GM23338 (cell line): Measurements from ENCODE around the gene NANOGP8. TPM values are rescaled to one million over a fixed set of nuclear protein-coding genes. Genes with fewer than 3 reads are reported as not detected.

Experiments used
- ATAC-seq: fragments of 200-7000 bp; cut with Tn5 transposase; 3 replicates; pipeline ENCODE4 v1.9.1; 2020
- DNase-seq: peaks from one replicate; pipeline ENCODE4 v3.0.0-alpha.2; 2015; ENCODE audit warnings: low spot score
- H2AFZ ChIP-seq: fragments of 200-600 bp; sonication (generic); 2 replicates; pipeline ENCODE4 v1.8.0; 2016; ENCODE audit warnings: antibody characterized with exemption, mild to moderate bottlenecking, moderate library complexity
- H3F3A ChIP-seq: fragments of 200-600 bp; sonication (generic); replicated peaks from 2 replicates; pipeline ENCODE4 v1.8.0; 2017; ENCODE audit warnings: antibody characterized with exemption, mixed run types, low read depth
- H3K27ac ChIP-seq: fragments of 200-600 bp; sonication (generic); 2 replicates; pipeline ENCODE4 v1.6.1; 2016; ENCODE audit warnings: low read depth
- H3K27me3 ChIP-seq: fragments of 200-600 bp; sonication (generic); 2 replicates; pipeline ENCODE4 v1.8.0; 2016; ENCODE audit warnings: mild to moderate bottlenecking, mixed run types, moderate library complexity; ENCODE audit not compliant: insufficient read depth
- H3K36me3 ChIP-seq: fragments of 200-600 bp; sonication (generic); 2 replicates; pipeline ENCODE4 v1.8.0; 2016; ENCODE audit warnings: mild to moderate bottlenecking; ENCODE audit not compliant: insufficient read depth
- H3K4me1 ChIP-seq: fragments of 200-600 bp; sonication (generic); 2 replicates; pipeline ENCODE4 v1.8.0; 2016; ENCODE audit warnings: mild to moderate bottlenecking, moderate library complexity; ENCODE audit not compliant: insufficient read depth
- H3K4me2 ChIP-seq: fragments of 200-600 bp; sonication (generic); 2 replicates; pipeline ENCODE4 v1.7.1; 2017; ENCODE audit warnings: mixed run types
- H3K4me3 ChIP-seq: fragments of 200-600 bp; sonication (generic); 2 replicates; pipeline ENCODE4 v1.6.1; 2016; ENCODE audit warnings: mixed run types
- H3K79me2 ChIP-seq: fragments of 200-600 bp; sonication (generic); replicated peaks from 2 replicates; pipeline ENCODE4 v1.8.0; 2017; ENCODE audit warnings: mild to moderate bottlenecking; ENCODE audit not compliant: insufficient read depth
- H3K9me2 ChIP-seq: fragments of 200-600 bp; sonication (generic); 2 replicates; pipeline ENCODE4 v1.8.0; 2017; ENCODE audit not compliant: insufficient read depth
- H4K20me1 ChIP-seq: fragments of 200-600 bp; sonication (generic); replicated peaks from 2 replicates; pipeline ENCODE4 v1.8.0; 2017; ENCODE audit warnings: mild to moderate bottlenecking; ENCODE audit not compliant: insufficient read depth
- H3K27ac Mint-ChIP-seq: 2 replicates; pipeline ENCODE4 v1.8.0; 2020; ENCODE audit warnings: inconsistent platforms, mild to moderate bottlenecking, moderate library complexity, mixed read lengths
- H3K27me3 Mint-ChIP-seq: 3 replicates; pipeline ENCODE4 v1.8.0; 2022; ENCODE audit warnings: low read depth, mild to moderate bottlenecking, moderate library complexity, mixed read lengths, inconsistent platforms; ENCODE audit not compliant: insufficient read depth, poor library complexity
- H3K36me3 Mint-ChIP-seq: 3 replicates; pipeline ENCODE4 v1.8.0; 2021; ENCODE audit warnings: low read depth, mild to moderate bottlenecking, inconsistent platforms, moderate library complexity, mixed read lengths
- H3K4me1 Mint-ChIP-seq: 3 replicates; pipeline ENCODE4 v1.8.0; 2020; ENCODE audit warnings: mild to moderate bottlenecking, inconsistent platforms, mixed read lengths
- H3K4me3 Mint-ChIP-seq: 3 replicates; pipeline ENCODE4 v1.8.0; 2021; ENCODE audit warnings: moderate library complexity, mild to moderate bottlenecking, inconsistent platforms, mixed read lengths
- H3K9me3 Mint-ChIP-seq: 3 replicates; pipeline ENCODE4 v1.8.0; 2020; ENCODE audit warnings: moderate library complexity, mild to moderate bottlenecking, inconsistent platforms, mixed read lengths
- CREB1 ChIP-seq: fragments of 250-450 bp; sonication (Bioruptor Pico); IDR thresholded peaks from 2 replicates; pipeline ENCODE4 v1.5.0; 2020; ENCODE audit warnings: low read depth, mild to moderate bottlenecking, moderate library complexity
- CTCF ChIP-seq, 2 experiments: fragments of 200-600 bp in 1 of 2; sonication (generic) in 1 of 2; conservative IDR thresholded peaks; 2 replicates each; pipeline versions ENCODE4 v1.5.1 to v1.6.1; 2016 to 2017; ENCODE audit warnings: antibody characterized with exemption in 2 of 2, low read depth in 2 of 2, mild to moderate bottlenecking in 2 of 2, moderate library complexity in 1 of 2
- ETS1 ChIP-seq: IDR thresholded peaks from 2 replicates; pipeline ENCODE4 v1.6.1; 2016; ENCODE audit warnings: antibody characterized with exemption
- EZH2 ChIP-seq: fragments of 200-600 bp; sonication (generic); IDR thresholded peaks from one replicate; pipeline ENCODE4 v1.8.0; 2017; ENCODE audit warnings: antibody characterized with exemption, mild to moderate bottlenecking, low read depth; ENCODE audit not compliant: unreplicated experiment
- EZH2phosphoT487 ChIP-seq: fragments of 200-600 bp; sonication (generic); IDR thresholded peaks from one replicate; pipeline ENCODE4 v1.8.1; 2018; ENCODE audit warnings: antibody characterized with exemption; ENCODE audit not compliant: unreplicated experiment
- JUNB ChIP-seq: IDR thresholded peaks from one replicate; pipeline ENCODE4 v1.6.1; 2016; ENCODE audit warnings: antibody characterized with exemption; ENCODE audit not compliant: unreplicated experiment
- NANOG ChIP-seq: IDR thresholded peaks from 2 replicates; pipeline ENCODE4 v1.6.1; 2016; ENCODE audit warnings: antibody characterized with exemption, borderline replicate concordance
- POLR2AphosphoS5 ChIP-seq: IDR thresholded peaks from 2 replicates; pipeline ENCODE4 v1.6.1; 2016; ENCODE audit warnings: antibody characterized with exemption, low read depth
- REST ChIP-seq: IDR thresholded peaks from one replicate; pipeline ENCODE4 v1.6.1; 2018; ENCODE audit warnings: antibody characterized with exemption; ENCODE audit not compliant: unreplicated experiment
- STAT1 ChIP-seq: IDR thresholded peaks from one replicate; pipeline ENCODE4 v1.6.1; 2016; ENCODE audit warnings: antibody characterized with exemption; ENCODE audit not compliant: unreplicated experiment
- ZNF114 ChIP-seq: fragments of 250-450 bp; sonication (Bioruptor Pico); IDR thresholded peaks from 2 replicates; pipeline ENCODE4 v1.5.0; 2020; ENCODE audit warnings: mild to moderate bottlenecking, moderate library complexity
- ZNF331 ChIP-seq: fragments of 250-450 bp; sonication (Bioruptor Pico); IDR thresholded peaks from 2 replicates; pipeline ENCODE4 v1.5.0; 2020; ENCODE audit warnings: low read depth, mild to moderate bottlenecking, moderate library complexity
- ZNF462 ChIP-seq: fragments of 250-450 bp; sonication (Bioruptor Pico); IDR thresholded peaks from 2 replicates; pipeline ENCODE4 v1.5.0; 2020; ENCODE audit warnings: mild to moderate bottlenecking, moderate library complexity
- polyA plus RNA-seq: library from polyadenylated mRNA; unstranded; fragments of >200 nt; fragmentation: Nextera tagmentation; extraction: Ambion mirVana; gene quantifications from 2 replicates; pipeline ENCODE4 v1.2.1, GENCODE V29; 2016
- total RNA-seq: library from RNA; depleted of rRNA; stranded (reverse); fragments of >200 nt; shearing (Covaris generic); gene quantifications from 2 replicates; pipeline ENCODE4 v1.2.3, GENCODE V29; 2014

NANOGP8 gene
- total and polyA plus RNA-seq, 2 experiments from 2014 or later = 8.5 to 53.4 TPM

- Mint-ChIP-seq H3K27me3 (no peaks in the 10 kb centered on the region), H3K4me1 (no peaks in the 10 kb centered on the region), H3K9me3 (no peaks in the 10 kb centered on the region), H3K27ac (no peak overlapping the region), H3K4me3 (no peak overlapping the region), H3K36me3 (no peaks in the 10 kb centered on the region; the same call in 2 of the 3 replicates)
- no peaks in the 10 kb centered on the region for H4K20me1 ChIP-seq
- H2AFZ ChIP-seq = no peak overlapping the region
- no peaks in the 10 kb centered on the region for H3K9me2 ChIP-seq
- no peaks in the 10 kb centered on the region; the same call in 1 of the 2 replicates for H3K4me1 ChIP-seq
- DNase-seq (no peak), ATAC-seq (no peak)
- TF ChIP-seq ETS1 (no peak), JUNB (no peak), EZH2 (no peak), ZNF462 (no peak), REST (no peak), POLR2AphosphoS5 (no peak), CREB1 (CRISPR knock-in tag) (no peak), STAT1 (no peak), EZH2phosphoT487 (no peak), ZNF114 (CRISPR knock-in tag) (no peak), CTCF (conservative IDR thresholded peaks at IDR 0.05; ENCODE audit: low read depth in 2 of 2) (no peak), ZNF331 (CRISPR knock-in tag) (no peak), NANOG (no peak)
- no peaks in the 10 kb centered on the region for H3F3A ChIP-seq
- H3K4me2 ChIP-seq = no peak overlapping the region
- no peak overlapping the region for H3K4me3 ChIP-seq
- H3K27me3 ChIP-seq = no peaks in the 10 kb centered on the region
- H3K79me2 ChIP-seq = no peaks in the 10 kb centered on the region
- H3K27ac ChIP-seq = no peak overlapping the region
- H3K36me3 ChIP-seq = no peaks in the 10 kb centered on the region
These were observed 7.2 kb upstream of the NANOGP8 start for GRCh38 chr15:35092311-35092710.
